HG02884 (cell line): ENCODE measurements around the gene CCDC171.
"Not testable (repeated sequence)": the region's sequence is repeated elsewhere in the genome, so short reads cannot be mapped to it uniquely, and the experiment has no call there.

ENCODE experiments used
- ATAC-seq: cut with Tn5 transposase; IDR thresholded peaks from one replicate; pipeline ENCODE4 v1.9.1; 2021; ENCODE audit warnings: mild to moderate bottlenecking, moderate library complexity; ENCODE audit not compliant: unreplicated experiment

The CCDC171 gene

DNA sequence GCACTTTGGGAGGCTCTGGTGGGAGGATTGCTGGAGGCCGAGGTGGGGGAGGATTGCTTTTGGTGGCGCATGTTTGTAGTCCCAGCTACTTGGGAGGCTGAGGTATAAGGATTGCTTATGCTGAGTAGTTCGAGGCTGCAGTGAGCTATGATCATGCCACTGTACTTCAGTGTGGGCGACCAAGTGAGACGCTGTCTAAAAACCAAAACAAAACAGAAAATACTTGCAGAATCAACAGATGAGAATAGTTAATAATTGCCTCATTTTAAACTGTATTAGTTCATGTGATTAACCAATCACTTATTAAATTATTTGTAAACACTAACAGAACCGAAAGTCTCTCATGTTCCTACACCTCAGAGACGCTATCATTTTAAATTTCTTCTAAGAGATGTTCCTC, 118.1 kb downstream of the CCDC171 start:
- no peak for ATAC-seq

GRCh38 chr9:15693701-15694100, 140.9 kb downstream of the CCDC171 start:
- ATAC-seq = no peak

DNA sequence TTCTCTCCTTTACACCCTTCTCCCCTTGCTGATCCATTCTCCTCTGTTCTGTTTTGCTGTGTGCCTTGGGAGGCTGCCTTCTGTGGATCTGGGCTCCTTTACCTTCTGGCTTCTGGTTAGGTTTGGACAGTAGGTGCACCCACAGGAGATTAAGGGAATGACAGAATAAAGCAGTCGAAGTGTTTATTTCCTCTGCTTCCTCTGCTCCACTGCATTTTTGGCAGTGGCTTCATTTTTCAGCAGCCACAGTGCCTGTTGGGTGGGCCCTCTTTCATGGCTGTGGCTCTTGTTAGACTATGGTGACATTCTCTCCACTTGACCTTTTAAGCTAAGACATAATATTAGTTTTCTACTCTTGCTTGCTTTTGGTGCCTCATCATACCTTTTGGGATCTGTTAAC, 144.1 kb downstream of the CCDC171 start:
- ATAC-seq = no peak

DNA sequence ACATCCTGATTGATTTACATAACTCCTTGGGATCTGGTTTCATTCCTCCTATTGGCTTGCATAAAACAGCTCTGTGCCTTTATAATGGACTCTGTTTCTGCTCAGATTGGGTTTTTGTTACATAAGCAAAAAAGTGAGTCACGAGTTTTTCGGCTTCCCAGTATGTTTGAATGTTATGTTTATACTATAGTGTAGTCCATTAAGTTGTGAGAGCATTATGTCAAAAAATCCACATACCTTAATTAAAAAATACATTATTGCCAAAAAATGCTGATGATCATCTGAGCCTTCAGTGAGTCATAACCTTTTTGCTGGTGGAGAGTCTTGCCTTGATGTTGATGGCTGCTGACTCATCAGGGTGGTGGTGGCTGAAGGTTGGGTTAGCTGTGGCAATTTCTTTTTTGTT, 144.6 kb downstream of the CCDC171 start:
- ATAC-seq = no peak

- not testable (repeated sequence) for ATAC-seq
Measured at GRCh38 chr9:15699876-15700559, 147.2 kb downstream of the CCDC171 start.

DNA sequence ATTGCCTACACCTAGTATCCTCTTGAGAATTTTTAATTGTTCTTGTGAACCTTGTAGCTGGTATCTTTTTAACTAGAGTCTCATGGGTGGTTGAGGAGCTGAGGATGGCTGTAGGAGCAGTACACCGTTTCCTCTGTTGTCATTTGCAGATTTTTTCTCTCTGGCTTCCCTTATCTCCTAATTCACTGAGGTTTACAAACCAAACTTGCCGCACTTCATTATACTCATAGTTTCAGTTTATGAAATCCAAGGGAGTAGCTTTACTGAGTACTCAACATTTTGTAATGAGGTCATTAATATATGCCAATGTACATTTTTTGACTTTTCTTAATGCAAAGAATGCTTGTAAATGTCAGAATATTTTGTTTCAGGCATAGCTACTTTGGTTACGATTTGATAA, 154.2 kb downstream of the CCDC171 start:
- ATAC-seq = no peak

DNA sequence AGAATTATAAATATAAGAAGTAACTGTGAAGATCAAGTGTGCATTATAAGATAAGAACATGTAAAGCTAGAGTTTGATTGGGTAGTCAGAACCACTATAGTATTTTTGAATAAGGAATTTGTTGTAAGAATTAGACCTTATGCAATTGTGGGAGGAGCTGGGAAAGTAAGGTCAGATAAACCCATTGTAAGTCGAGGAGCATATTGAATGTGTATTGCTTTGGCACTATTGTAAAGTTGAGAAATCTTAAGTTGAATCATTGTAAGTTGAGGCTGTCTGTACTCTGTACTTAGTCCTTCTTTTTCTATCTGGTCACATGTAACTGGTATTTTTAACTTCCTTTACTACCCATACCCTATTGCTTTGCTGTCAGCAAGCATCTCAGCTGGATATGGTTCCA, 158.7 kb downstream of the CCDC171 start:
- no peak for ATAC-seq

DNA sequence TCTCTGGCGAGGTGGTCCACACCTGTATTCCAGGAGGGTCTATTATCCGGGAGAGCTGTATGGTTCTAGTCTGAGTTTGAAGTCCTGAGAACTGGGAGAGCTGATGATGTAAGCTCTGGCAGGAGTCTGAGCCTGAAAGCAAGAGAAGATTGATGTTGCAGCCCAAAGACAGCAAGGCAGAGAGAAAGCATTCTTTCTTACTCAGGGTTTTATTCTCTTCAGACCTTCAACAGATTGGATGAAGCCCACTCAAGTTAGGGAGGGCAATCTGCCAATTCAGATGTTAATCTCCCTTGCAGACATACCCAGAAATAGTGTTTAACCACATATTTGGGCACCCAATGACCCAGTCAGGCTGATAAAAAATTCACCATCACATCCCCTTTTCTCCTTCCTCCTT, 159.1 kb downstream of the CCDC171 start:
- ATAC-seq = no peak

DNA sequence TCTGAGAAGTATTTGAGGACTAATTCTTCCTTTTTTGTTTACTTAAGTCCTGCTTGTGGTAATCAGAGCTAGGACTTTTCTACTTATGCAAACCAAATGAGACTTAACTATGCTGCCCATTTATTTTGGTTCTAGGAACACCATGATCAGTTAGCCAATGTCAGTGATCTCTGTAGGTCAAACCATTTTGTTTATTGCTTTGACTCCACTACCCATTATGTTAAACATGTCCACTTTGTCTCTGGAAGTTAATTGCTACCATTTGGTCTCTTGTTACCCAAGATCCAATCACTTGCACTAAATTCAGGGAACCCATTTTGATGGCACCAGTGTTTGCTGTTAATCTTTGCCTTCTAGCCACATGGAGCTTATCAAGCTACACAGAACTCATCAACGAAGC, 161.9 kb downstream of the CCDC171 start:
- ATAC-seq = no peak

DNA sequence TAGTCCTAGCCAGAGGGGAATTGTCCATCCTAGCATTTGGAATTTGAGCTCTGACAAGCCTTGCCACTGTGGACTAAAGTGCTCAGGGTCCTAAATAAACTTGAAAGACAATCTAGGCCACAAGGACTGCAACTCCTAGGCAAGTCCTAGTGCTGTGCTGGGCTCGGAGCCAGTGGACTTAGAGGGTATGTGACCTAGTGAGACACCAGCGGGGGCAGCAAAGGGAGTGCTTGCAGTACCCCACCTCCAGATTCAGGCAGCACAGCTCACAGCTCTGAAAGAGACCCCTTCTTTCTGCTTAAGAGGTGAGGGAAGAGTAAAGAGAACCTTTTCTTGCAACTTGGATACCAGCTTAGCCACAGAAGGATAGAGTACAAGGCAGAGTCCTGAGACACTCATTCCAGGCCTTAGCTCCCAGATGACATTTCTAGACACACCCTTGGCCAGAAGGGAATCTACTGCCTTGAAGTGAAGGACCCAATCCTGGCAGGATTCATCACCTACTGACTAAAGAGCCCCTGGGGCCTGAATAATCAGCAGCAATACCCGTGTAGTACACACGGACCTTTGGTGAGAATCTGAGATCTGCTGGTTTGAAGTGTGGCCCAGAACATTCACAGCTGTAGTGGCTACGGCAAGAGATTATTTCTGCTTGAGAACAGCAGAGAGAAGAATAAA, 164.6 kb downstream of the CCDC171 start:
- ATAC-seq = no peak

DNA sequence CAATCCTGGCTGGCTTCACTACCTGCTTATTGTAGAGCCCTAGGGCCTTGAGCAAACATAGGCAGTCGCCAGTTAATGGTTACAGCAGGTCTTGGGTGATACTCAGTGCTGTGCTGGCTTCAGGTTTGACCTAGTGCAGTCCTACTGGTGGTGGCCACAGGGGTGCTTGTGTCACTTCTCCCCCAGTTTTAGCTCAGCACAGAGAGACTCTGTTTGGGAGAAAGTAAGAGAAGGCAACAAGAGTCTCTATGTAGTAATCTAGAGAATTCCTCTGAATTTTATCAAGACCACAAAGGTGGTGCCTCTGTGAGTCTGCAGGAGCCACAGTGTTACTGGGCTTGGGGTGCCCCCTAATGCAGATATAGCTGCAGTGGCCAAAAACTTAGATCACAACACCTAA, 165.6 kb downstream of the CCDC171 start:
- no peak for ATAC-seq

GRCh38 chr9:15720861-15721260, 168.0 kb downstream of the CCDC171 start:
- no peak for ATAC-seq

DNA sequence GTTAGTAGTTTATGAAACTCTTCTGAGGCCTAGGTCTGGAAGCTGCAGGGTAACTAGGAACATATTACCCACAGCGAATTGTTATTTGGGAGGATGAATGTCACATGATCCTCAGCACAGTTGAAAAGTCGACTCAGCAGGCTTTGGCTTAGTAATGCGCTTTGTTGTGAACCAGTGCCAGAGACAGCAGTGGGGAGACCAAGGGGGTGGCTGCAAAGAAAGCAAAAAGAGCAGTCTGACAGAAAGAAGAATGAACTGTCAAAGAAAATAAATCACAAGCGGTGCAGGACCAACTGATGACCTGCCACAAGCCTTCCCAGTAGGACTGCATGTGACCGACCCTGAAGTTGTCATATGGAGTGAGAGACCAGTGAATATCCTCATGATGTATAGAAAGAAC, 170.0 kb downstream of the CCDC171 start:
- ATAC-seq = no peak

DNA sequence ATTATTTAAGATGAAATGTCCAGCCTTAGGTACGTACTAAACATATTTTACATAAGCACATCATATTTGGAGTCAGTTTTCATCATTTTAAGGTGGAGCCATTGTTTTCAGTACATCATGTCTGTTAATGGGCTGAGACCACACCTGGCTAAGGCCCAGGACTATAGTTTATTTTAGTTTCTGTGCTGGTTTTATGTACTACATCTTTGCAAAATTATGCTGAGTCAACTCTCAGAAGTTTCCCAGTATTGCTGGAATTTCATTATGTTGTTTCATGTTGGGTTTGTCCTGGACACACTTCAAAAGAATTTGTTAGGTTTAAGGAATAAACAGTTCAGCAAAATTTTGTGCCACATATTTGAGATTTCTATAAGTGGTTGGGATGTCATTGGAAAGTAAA, 171.2 kb downstream of the CCDC171 start:
- no peak for ATAC-seq

- no peak for ATAC-seq
Measured at GRCh38 chr9:15724612-15725011, 171.8 kb downstream of the CCDC171 start.

GRCh38 chr9:15725953-15726352, 173.1 kb downstream of the CCDC171 start:
- ATAC-seq = no peak

- no peak for ATAC-seq
Measured at GRCh38 chr9:15729507-15729906, 176.7 kb downstream of the CCDC171 start.

DNA sequence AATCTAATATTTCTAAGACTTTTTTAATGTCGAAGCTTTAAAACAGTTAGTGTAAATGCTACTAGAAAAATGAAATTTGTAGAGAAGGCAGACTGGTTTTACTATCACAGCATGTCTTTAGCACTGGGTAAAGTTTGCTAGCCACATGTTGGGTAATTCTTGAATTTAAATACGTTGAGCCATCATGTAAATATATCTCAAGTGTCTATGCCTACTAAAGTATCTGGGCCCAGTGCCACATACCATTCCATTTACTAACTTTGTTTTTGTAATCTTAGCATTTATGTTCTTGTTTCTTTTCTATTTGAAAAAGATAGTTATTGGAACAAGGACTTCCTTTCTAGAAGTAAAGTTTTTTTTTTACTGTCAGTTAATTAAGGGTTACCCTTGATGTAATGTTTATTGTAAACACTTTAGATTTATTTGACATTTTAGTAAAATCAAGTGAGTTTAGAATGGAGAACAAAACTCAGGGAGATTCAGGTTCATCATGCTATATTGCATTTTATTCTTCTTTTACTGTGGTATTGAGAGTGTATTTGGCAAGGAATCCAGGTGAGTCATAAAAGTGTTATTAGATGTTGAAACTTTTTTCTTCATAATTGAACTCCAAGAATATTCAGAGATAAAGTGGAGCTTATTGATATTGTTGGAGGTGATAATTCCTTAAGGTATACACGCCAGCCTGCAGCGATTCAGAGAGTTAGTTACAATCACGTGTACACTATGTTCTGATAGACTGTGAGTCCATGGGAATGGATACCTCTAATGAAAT, 182.4 kb downstream of the CCDC171 start:
- no peak for ATAC-seq

DNA sequence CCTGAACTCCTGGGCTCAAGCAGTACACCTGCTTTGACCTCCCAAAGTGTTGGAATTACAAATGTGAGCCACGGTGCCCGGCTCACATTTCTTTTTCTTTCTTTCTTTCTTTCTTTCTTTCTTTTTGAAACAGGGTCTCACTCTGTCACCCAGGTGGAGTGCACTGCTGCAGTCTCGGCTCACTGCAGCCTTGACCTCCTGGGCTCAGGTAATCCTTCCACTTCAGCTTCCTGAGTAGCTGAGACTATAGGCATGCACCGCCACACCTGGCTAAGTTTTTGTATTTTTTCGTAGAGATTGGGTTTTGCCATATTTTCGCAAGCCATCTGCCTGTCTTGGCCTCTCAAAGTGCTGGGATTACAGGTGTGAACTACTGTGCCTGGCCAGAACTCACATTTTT, 183.7 kb downstream of the CCDC171 start:
- no peak for ATAC-seq

GRCh38 chr9:15738011-15738410, 185.2 kb downstream of the CCDC171 start:
- ATAC-seq = no peak

DNA sequence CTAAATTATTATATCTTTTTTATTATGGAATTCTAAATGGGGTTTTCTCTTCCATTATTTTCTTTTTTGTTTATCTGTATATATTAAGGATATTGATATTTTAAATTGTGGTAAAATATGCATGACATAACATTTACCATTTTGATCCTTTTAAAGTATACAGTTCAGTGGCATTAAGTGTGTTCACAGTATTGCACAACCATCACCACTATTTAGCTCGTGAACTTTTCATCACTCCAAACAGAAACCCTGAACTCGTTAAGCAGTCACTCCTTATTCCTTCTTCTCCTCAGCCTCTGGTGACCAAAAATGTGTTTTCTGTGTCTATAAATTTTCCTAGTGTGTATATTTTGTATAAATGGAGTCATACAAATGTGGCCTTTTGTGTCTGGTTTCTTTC, 188.2 kb downstream of the CCDC171 start:
- no peak for ATAC-seq

DNA sequence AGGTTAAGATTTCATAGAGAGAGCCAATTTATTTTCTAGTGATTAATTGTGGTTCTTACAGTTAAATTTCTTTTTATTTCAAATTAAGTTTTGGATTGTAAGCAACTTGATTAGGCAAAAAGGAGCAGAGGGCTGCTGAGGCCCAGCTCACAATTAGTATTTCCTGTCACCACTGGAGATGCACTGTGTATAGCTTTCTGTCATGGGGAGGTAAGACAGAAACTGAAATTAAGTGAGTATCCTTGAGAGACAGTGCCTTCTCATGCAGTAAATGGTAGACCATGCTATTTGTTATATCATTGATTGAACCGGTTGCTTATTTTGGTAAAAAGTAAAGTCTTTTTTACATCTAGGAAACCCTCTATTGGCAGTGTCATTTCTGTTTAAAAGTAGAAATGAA, 190.7 kb downstream of the CCDC171 start:
- peak; percentile 79 for ATAC-seq
